Esophagus mucosa (tissue), 1 donor: ENCODE measurements around the gene LENG1. TPM values are rescaled to one million over a fixed set of nuclear protein-coding genes. Genes with fewer than 3 reads are reported as not detected.

Experiments
- ATAC-seq: fragments of 200-7000 bp; cut with Tn5 transposase; one replicate; pipeline ENCODE4 v1.9.1; 2020
- total RNA-seq: library from RNA; stranded (reverse); gene quantifications from one replicate; pipeline ENCODE4 v1.2.4, GENCODE V29; 2023
- donor health status: DM: yes; HTN: yes; CAD: no.

LENG1 gene
- total RNA-seq, 1 donor from 2014 or later, result 3.7 TPM

DNA sequence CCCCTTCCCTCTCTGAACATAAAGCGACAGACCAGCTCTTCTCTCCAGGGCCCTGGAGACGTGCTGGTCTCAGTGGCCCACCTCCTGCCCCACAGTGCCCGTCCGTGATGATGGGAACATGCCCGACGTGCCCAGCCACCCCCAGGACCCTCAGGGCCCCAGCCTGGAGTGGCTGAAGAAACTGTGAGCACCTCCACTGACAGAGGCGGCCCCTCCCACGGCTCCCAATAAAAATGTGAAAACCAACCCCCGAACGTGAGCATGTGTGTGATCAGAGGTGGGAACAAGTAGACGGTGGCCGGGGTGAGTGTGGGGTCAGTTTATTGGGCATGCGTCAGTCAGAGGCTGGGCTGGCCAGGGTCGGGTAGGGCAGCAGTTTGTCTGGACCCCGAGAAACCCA is 52.8 kb downstream of the LENG1 start:
- ATAC-seq, result no peak

DNA sequence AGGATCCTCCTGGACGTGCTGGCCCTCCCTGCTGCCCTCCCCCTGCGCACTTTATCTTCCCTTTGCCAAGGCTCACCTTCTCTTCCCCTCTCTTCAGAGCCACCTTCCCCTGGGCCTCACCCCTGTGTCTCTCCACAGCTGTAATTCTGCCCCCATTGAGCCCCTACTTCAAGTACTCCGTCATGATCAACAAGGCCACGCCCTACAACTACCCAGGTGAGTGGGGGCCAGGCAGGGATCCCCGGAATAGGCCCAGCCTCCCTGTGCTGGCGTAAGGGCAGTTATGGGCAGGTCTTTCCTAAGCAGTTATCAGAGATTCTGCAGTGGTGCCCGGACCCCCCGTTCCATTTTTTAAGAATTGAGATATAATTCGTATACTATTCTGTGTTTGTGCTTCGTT is 53.7 kb downstream of the LENG1 start:
- no peak for ATAC-seq

Other genes with a start within 250 kb of the LENG1 start
- not detected for gene CACNG8, start 196.8 kb downstream of the LENG1 start, total RNA-seq
- not detected for gene CACNG6, start 168.1 kb downstream of the LENG1 start, total RNA-seq
- gene VSTM1, start 95.8 kb downstream of the LENG1 start, total RNA-seq, result not detected
- gene TARM1, start 78.4 kb downstream of the LENG1 start, total RNA-seq, result not detected
- gene OSCAR, start 58.9 kb downstream of the LENG1 start, total RNA-seq, result 0.40 TPM
- gene NDUFA3, start 56.9 kb downstream of the LENG1 start, total RNA-seq, result 104 TPM
- gene TFPT, start 44.1 kb downstream of the LENG1 start, total RNA-seq, result 8.8 TPM
- 34.3 TPM for gene PRPF31, start 44.0 kb downstream of the LENG1 start, total RNA-seq
- gene CNOT3, start 22.0 kb downstream of the LENG1 start, total RNA-seq, result 31.7 TPM
- 36.5 TPM for gene TMC4, start 13.4 kb upstream of the LENG1 start, total RNA-seq
- gene MBOAT7, start 29.9 kb upstream of the LENG1 start, total RNA-seq, result 36.7 TPM
- 36.1 TPM for gene TSEN34, start 31.6 kb upstream of the LENG1 start, total RNA-seq
- gene RPS9, start 41.1 kb upstream of the LENG1 start, total RNA-seq, result 1,727 TPM
- gene LILRB3, start 63.3 kb upstream of the LENG1 start, total RNA-seq, result 0.72 TPM
- gene LILRA6, start 83.1 kb upstream of the LENG1 start, total RNA-seq, result not detected
- gene LILRB5, start 97.6 kb upstream of the LENG1 start, total RNA-seq, result 0.32 TPM
- 0.84 TPM for gene LILRB2, start 121.4 kb upstream of the LENG1 start, total RNA-seq
- 0.64 TPM for gene LILRA5, start 153.4 kb upstream of the LENG1 start, total RNA-seq
- gene LILRA4, start 179.4 kb upstream of the LENG1 start, total RNA-seq, result not detected
- 1.5 TPM for gene LAIR1, start 205.2 kb upstream of the LENG1 start, total RNA-seq